Stimulated activated CD8-positive, alpha-beta memory T cell treated with anti-CD3 and anti-CD28 coated beads, Interleukin-4, amount 100 ng/mL, for 48 hours (primary cell): Measurements from ENCODE around the gene YIPF3.
"Not testable (repeated sequence)": the region's sequence is repeated elsewhere in the genome, so short reads cannot be mapped to it uniquely, and the experiment has no call there.

ENCODE experiments used
- DNase-seq: peaks from one replicate; pipeline ENCODE4 v3.0.0-alpha.2; 2020

The YIPF3 gene

DNA sequence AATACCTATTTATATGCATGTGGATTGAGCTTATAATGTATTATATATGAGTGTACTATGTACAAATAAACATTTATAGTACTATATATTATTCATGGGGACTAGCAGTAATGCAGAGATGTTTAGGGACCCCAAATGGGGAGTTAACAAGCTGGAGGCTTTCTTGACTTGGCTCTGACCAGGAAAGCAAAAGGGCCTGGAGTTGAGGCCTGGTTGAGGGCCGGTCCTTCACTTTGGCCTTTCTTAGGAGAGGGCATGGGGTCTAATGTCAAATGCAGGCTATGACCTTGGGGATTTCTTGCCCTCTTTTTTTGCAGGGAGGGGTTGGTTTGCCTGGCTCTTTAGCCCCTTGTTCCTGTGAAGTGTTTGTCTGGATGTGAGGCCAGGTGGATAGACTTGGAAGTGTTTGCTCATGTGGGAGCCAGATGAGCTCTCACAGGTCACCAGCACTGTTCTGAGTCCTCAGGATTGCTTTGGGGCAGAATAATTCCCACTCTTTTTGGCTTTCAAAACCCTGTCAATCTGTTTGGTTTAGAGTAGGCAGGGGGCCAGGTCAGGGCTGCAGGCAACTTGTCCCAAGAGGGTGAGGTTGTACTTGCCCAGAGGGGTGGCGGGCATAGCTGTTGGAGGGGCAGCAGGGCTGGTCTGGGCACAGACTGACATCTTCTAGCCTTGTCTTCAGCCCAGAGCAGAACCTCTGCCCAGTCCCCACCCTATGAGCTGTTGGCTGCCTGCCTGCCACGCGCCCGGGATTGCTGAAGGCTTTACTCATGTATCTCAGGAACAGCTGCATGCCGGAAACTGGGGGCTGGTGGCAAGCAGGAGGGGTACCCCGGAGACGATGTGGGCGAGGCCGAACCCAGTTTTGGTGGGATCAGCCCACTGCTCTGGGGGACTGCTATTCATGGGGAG is 24.7 kb downstream of the YIPF3 start:
- no peak for DNase-seq

DNA sequence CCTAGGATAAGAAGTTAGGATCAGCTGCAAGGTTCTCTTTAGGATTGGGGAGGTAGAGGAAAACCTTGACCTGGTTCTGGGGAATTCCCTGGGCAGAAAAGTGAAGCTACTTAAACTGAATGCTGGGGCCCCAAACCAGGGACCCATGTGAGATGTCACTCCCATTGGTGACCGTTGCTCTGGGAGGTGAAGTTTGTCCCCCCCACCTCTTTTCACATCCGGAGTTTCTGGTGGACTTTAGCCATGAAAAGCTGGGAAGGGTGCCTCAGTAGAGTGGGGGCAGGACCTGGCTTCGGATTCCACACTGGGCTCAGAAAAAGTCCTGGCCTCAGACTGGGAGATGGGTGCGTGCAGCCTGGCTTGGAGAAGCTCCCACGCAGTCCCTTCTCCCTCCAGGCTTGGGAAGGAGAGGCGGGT is 26.2 kb downstream of the YIPF3 start:
- no peak for DNase-seq

GRCh38 chr6:43489277-43490072 is 27.3 kb downstream of the YIPF3 start:
- DNase-seq = no peak

DNA sequence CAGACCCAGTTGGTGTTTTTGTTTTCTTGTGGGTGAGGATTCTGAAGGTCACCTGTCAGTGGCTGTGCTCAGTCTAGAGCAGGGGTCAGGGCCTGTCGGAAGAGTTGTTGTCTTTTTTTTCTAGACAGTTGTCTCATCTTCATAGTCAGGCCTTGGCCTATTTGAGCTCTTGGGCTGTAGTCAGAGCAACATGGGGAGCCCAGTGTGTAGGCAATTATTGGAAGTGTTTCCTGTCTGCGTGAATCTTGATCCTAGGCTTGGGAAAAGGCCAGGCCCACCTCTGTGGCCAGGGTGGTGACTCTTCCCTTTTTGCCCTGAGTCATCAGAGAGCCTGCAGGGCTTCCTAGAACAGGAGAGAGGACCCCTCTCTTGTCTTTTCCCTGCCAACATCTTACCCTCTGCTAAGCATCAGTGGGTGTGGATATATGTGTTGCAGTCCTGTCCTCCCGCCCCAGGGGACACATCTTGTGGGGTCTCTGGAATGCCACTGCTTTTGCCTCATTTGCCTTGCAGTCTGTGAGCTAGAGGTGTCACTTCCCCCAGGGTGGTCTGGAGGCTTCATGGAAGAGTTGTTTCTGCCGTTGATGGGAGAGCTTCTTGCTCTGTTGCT is 28.0 kb downstream of the YIPF3 start:
- DNase-seq = no peak

DNA sequence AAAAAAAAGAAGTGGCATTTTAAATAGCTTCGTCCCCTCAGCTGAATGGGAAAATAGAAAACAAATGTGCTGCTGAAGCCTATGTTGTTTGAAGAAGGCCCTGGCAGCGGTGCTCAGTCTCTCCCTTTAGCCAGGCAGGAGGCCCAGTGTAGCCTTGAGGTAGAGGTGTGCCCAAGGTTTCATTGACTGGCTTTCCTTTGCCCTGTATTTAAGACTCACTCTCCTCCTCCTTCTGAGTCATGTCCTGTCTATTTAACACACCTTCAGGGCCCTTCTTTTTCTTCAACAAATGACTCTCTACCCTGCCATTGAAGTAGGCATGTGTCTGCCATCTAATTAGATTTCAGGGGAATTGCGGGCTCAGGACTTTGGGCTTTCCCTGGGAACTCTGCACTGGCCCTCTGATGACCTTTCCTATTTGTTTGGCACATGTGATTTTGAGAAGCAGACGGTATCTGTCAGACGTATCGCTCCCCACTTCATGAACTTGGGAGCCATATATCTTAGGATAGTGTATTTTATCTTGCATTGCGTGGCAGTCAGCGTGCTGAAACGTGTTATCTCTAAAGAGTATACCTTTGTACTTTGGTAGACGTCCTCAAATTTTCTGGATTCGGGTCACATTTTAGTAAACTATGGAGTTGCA is 35.0 kb downstream of the YIPF3 start:
- no peak for DNase-seq

- DNase-seq = no peak
These were observed 35.7 kb downstream of the YIPF3 start for GRCh38 chr6:43481075-43481474.

DNA sequence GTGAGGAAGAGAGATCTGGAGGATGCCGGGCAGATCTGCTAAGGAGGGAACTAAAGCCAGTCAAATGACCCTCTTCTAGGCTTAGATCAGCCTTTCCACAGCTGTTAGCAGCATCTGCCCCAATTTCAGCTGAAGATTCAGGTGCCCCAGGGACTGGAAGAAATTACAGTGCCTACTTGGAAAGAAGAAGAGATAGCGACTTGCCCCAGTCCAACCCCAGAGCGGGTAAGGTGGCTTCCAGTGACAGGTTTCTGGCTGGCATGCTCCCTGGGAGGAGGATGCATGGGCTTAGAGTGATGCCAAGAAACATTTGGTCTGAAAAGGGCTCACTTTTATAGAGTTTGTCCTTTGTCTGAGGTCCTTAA is 38.7 kb downstream of the YIPF3 start:
- no peak for DNase-seq

GRCh38 chr6:43477235-43478007 is 39.3 kb downstream of the YIPF3 start, which contains the start of gene TJAP1:
Gene TJAP1, plus strand, starts transcription at chr6:43477570. Its CDS starts 21,432 bp downstream, at chr6:43499002.
- DNase-seq = peak; percentile 100

GRCh38 chr6:43476746-43477145 is 40.0 kb downstream of the YIPF3 start:
- no peak for DNase-seq

GRCh38 chr6:43475516-43475915 is 41.2 kb downstream of the YIPF3 start:
- DNase-seq = no peak

DNA sequence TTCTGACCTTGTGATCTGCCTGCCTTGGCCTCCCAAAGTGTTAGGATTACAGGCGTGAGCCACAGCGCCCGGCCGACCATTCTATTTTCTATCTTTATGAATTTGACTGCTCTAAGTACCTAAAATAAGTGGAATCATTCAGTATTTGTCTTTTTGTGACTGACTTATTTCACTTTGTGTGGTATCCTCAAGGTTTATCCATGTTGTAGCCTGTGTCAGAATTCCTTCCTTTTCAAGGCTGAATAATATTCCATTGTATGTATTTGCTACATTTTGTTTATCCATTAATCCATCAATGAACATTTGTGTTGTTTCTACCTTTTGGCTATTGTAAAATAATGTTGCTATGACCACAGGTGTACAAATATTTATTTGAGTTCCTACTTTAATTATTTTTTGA is 44.2 kb downstream of the YIPF3 start:
- no peak for DNase-seq

DNA sequence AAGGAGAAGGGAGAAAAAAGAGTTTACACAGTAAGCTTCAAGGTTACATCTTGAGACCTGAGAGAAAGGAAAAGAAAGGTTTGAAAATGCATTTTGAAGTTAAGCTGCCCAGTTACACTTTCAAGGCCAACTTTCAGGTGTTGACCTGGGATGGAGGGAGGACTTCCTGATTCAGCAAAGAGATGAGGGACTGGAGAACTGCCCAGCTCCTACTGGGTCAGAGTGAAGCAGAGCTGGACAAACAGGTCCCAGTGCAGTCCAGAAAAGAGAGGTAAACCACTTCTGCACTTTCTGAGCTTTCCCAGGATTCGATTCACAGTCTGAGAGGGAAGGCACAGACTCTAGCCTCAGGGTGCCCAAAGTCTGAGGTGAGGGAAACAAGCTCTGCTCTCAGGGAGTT is 45.3 kb downstream of the YIPF3 start:
- DNase-seq = no peak

- DNase-seq = no peak
These were observed 46.8 kb downstream of the YIPF3 start for GRCh38 chr6:43469947-43470346.

DNA sequence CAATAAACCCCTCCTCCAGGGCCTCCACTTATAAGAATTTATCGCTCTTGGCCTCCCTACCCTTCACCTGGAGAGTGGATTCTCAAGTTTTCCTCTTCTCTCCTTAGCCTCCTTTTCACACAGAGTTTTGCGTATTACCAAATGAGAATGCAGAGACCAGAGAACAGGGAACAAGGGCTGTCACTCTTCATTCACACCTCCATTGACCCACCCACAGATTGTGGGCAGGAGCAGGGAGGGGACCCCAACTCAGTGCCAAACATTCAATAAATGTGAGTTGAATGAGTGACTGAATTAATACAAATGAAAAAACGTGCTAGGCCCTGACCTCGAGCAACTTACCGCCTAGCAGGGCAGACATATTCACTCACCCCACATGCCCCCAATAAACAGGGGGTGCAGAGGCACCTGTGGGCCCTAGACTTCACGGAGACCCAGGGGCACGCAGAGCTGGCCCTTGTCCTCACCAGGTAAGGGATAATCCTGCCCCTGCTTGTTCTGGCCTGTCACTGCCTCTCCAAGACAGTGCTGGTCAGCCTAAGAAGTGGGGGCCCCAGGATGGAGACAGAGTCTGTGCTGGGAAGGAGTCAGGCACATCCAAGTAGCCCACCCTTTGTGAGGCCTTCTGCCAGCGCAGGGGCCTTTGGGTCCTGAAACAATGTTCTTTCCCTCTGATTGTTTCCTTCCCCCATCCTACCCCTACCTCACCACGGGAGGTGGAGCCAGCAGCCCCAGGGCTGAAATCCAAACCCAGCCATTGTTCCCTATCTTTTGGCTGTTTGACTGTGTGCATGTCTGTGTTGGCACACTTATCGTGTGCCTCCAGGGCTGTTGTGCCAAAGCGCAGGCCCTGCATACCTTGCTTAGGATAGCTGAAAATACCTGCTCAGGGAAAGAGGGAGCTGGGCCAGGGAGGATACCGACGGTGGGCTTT is 47.7 kb downstream of the YIPF3 start:
- no peak for DNase-seq

DNA sequence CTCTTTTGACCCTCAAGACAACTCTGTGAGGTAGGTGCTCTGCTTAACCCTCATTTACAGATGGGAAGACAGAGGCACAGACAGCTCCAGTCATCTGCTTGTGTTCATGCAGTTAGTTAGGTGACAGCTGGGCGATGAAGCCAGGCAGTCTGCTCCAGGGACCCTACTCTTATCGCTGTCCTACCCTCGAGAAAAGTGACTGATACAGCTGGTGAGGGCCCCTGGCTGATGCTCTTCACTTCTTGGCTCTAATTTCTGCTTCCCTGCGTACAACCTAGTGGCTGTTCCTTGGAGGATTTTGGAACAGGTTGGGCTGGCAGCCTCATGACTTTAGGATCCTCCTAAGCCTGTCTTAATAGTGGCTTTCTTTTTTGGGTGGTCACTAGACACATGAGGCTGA is 48.5 kb downstream of the YIPF3 start:
- no peak for DNase-seq

DNA sequence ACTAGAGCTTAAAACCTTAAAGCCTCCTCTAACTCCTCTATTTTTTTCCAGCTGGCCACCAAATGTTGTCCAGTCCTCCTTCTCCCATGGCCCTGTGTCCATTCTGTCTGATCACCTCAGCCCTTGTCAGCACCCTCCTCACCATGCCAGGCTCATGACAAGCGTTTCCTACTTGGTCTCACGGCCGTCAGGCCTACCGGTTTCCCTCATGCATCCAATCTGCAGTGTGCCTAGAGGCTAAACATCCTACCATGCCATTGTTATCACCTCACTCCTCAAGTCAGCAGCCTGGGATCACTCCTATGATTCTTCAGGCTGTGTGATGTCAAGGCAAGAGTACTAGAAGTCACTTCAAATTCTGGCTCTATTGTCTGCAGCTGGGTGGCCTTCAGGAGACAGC is 49.0 kb downstream of the YIPF3 start:
- no peak for DNase-seq

DNA sequence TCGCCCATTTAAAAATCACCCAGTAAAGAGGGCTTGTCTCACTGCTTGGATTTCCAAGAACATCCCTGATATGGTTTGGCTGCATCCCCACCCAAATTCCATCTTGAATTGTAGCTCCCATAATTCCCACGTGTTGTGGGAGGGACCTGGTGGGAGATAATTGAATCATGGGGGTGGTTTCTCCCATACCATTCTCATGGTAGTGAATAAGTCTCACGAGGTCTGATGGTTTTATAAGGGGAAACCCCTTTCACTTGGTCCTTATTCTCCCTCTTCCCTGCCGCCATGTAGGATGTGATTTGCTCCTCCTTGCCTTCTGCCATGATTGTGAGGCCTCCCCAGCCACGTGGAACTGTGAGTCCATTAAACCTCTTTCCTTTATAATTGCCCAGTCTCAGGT is 49.5 kb downstream of the YIPF3 start:
- DNase-seq = not testable (repeated sequence)

GRCh38 chr6:43465948-43466347 is 50.8 kb downstream of the YIPF3 start:
- DNase-seq = no peak

- no peak for DNase-seq
These were observed 52.4 kb downstream of the YIPF3 start for GRCh38 chr6:43464337-43464736.

DNA sequence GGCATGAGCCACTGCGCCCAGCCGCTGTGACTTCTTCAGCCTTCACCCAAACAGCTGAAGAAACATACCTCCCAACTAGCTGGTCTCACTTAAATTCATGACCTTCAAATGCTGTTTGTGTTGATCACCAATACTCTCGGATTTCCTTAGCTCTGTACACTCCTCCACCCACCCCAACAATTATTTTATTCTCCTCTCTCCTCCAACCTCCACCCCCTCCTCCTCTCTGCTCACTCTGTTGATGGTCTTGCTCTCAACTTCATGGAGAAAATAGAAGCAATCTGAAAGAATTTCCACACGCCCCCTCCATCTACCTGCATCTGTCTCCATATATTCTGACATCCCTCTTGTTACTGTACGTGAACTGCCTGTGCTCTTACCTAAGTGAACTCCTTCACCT is 54.8 kb downstream of the YIPF3 start:
- DNase-seq = no peak
